HepG2 (cell line): ENCODE results near the gene CD7. TPM values are rescaled to one million over a fixed set of nuclear protein-coding genes. Genes with fewer than 3 reads are reported as not detected.
A peak's percentile ranks its signal among the peaks of the same experiment; 100 is the strongest.

Experiments used
- AHR ChIP-seq: IDR thresholded peaks from 2 replicates; pipeline ENCODE4 v1.6.1; 2018; ENCODE audit warnings: missing genetic modification reagents, missing compliant biosample characterization
- FOXO1 ChIP-seq: sonication (generic); formaldehyde crosslinking; IDR thresholded peaks from 2 replicates; pipeline ENCODE4 v1.4.0; 2020; ENCODE audit warnings: missing genetic modification reagents
- HNF1B ChIP-seq: sonication (generic); formaldehyde crosslinking; IDR thresholded peaks from 2 replicates; pipeline ENCODE4 v1.5.1; 2020; ENCODE audit warnings: mild to moderate bottlenecking, moderate library complexity, missing genetic modification reagents
- MXD1 ChIP-seq: sonication (generic); formaldehyde crosslinking; IDR thresholded peaks from 2 replicates; pipeline ENCODE4 v1.4.0; 2020; ENCODE audit warnings: mild to moderate bottlenecking, missing genetic modification reagents
- SMAD9 ChIP-seq: sonication (generic); formaldehyde crosslinking; IDR thresholded peaks from 2 replicates; pipeline ENCODE4 v1.5.1; 2020; ENCODE audit warnings: mild to moderate bottlenecking, missing genetic modification reagents
- SPEN ChIP-seq: sonication (generic); formaldehyde crosslinking; IDR thresholded peaks from 2 replicates; pipeline ENCODE4 v1.5.1; 2020; ENCODE audit warnings: low read depth, mild to moderate bottlenecking, missing genetic modification reagents
- TBX3 ChIP-seq: fragments of 450-650 bp; IDR thresholded peaks from 2 replicates; pipeline ENCODE4 v1.6.1; 2017; ENCODE audit warnings: antibody characterized with exemption, mild to moderate bottlenecking, inconsistent platforms, borderline replicate concordance
- ZBTB2 ChIP-seq: sonication (generic); formaldehyde crosslinking; IDR thresholded peaks from 2 replicates; pipeline ENCODE4 v1.8.0; 2022; ENCODE audit warnings: low read depth, missing genetic modification reagents
- ZBTB42 ChIP-seq: sonication (generic); formaldehyde crosslinking; IDR thresholded peaks from 2 replicates; pipeline ENCODE4 v1.5.0; 2020; ENCODE audit warnings: mild to moderate bottlenecking, missing genetic modification reagents
- ZKSCAN1 ChIP-seq: fragments of 150-350 bp; IDR thresholded peaks from 2 replicates; pipeline ENCODE4 v1.6.1; 2014; ENCODE audit warnings: low read length
- ZNF136 ChIP-seq: sonication (generic); formaldehyde crosslinking; IDR thresholded peaks from 2 replicates; pipeline ENCODE4 v1.8.1; 2022; ENCODE audit warnings: low read depth, mild to moderate bottlenecking, moderate library complexity, missing genetic modification reagents
- ZNF256 ChIP-seq: sonication (generic); formaldehyde crosslinking; conservative IDR thresholded peaks from 2 replicates; pipeline ENCODE4 v1.4.0; 2020; ENCODE audit warnings: missing genetic modification reagents
- ZNF33B ChIP-seq: sonication (generic); formaldehyde crosslinking; IDR thresholded peaks from 2 replicates; pipeline ENCODE4 v1.5.1; 2020; ENCODE audit warnings: mild to moderate bottlenecking, missing genetic modification reagents
- ZNF382 ChIP-seq: sonication (generic); formaldehyde crosslinking; IDR thresholded peaks from 2 replicates; pipeline ENCODE4 v1.5.0; 2020; ENCODE audit warnings: missing genetic modification reagents, mild to moderate bottlenecking, borderline replicate concordance
- ZNF512 ChIP-seq: sonication (generic); formaldehyde crosslinking; IDR thresholded peaks from 2 replicates; pipeline ENCODE4 v1.4.0; 2020; ENCODE audit warnings: mild to moderate bottlenecking, missing genetic modification reagents
- ZNF609 ChIP-seq: sonication (generic); formaldehyde crosslinking; IDR thresholded peaks from 2 replicates; pipeline ENCODE4 v1.4.0; 2020; ENCODE audit warnings: mild to moderate bottlenecking, missing genetic modification reagents, borderline replicate concordance
- ZNF703 ChIP-seq: sonication (generic); formaldehyde crosslinking; IDR thresholded peaks from 2 replicates; pipeline ENCODE4 v1.5.1; 2020; ENCODE audit warnings: missing genetic modification reagents, mild to moderate bottlenecking, moderate library complexity, borderline replicate concordance
- ZNF749 ChIP-seq: sonication (generic); formaldehyde crosslinking; IDR thresholded peaks from 2 replicates; pipeline ENCODE4 v1.8.0; 2022; ENCODE audit warnings: mild to moderate bottlenecking, missing genetic modification reagents, moderate library complexity, borderline replicate concordance
- polyA plus RNA-seq, 8 experiments: library from polyadenylated mRNA; depleted of rRNA in 3 of 8; stranded (reverse) in 7 of 8; unstranded in 1 of 8; fragments of >200 nt; fragmentation: Illumina TruSeq in 4 of 8; extraction: Trizol in 4 of 8; gene quantifications; 2 replicates each; pipeline versions ENCODE4 v1.2.1 to v1.2.3, GENCODE V29; 2011 to 2016; ENCODE audit warnings: low read depth in 4 of 8, missing spikeins in 1 of 8, mixed read lengths in 1 of 8; ENCODE audit not compliant: insufficient read depth in 1 of 8
- total RNA-seq, 5 experiments: library from RNA; depleted of rRNA; stranded (reverse); fragments of >200 nt; fragmentation: Illumina TruSeq; extraction: Trizol; gene quantifications; 2 replicates each; pipeline ENCODE4 v1.2.3, GENCODE V29; 2016; ENCODE audit warnings: low read depth in 1 of 5

The CD7 gene
- total and polyA plus RNA-seq, 2 of the 13 experiments (the other 11 are each of a cell fraction or from before 2014, with no cell fraction given): 67.6 to 76.4 TPM

GRCh38 chr17:82351713-82352488 is 34.5 kb upstream of the CD7 start (continued):
- TF ChIP-seq ZNF512 (no peak; the same call in 1 of the 2 replicates), HNF1B (peak; percentile 62), SPEN (CRISPR knock-in tag) (no peak; the same call in 1 of the 2 replicates), ZBTB42 (CRISPR knock-in tag) (no peak), ZBTB2 (CRISPR knock-in tag) (no peak), ZKSCAN1 (0 out of 2 replicates have a peak, but pooled peaks have one; percentile 27), FOXO1 (CRISPR knock-in tag) (0 out of 2 replicates have a peak, but pooled peaks have one; percentile 9), AHR (peak; percentile 18; the same call in 1 of the 2 replicates), ZNF749 (CRISPR knock-in tag) (no peak), ZNF703 (no peak), SMAD9 (no peak), ZNF382 (CRISPR knock-in tag) (no peak), MXD1 (peak; percentile 56; the same call in 1 of the 2 replicates), ZNF256 (no peak), ZNF136 (CRISPR knock-in tag) (no peak; the same call in 1 of the 2 replicates), ZNF33B (no peak; the same call in 1 of the 2 replicates), ZNF609 (CRISPR knock-in tag) (peak; percentile 70), TBX3 (no peak)
